ENCODE results near the gene OSM.

Gene OSM

GRCh38 chr22:30232716-30233218, 33.9 kb downstream of the OSM start:
- no peak overlapping the region for H3K4me3 ChIP-seq (replicated peaks; ENCODE audit: low read depth, low read length)
- TF ChIP-seq CTCF (IDR thresholded peaks at IDR 0.05; ENCODE audit: low read depth, low read length, missing control alignments): no peak
- no peak for DNase-seq (ENCODE audit: extremely low read depth, low read depth)

GRCh38 chr22:30230787-30231461, 35.7 kb downstream of the OSM start:
- no peak for DNase-seq (ENCODE audit: extremely low read depth, low read depth)
- H3K4me3 ChIP-seq (replicated peaks; ENCODE audit: low read depth, low read length): no peak overlapping the region
- TF ChIP-seq CTCF (IDR thresholded peaks at IDR 0.05; ENCODE audit: low read depth, low read length, missing control alignments): no peak

GRCh38 chr22:30230330-30230729, 36.3 kb downstream of the OSM start:
- H3K4me3 ChIP-seq (replicated peaks; ENCODE audit: low read depth, low read length): no peak overlapping the region
- no peak for TF ChIP-seq CTCF (IDR thresholded peaks at IDR 0.05; ENCODE audit: low read depth, low read length, missing control alignments)
- DNase-seq (ENCODE audit: extremely low read depth, low read depth): no peak

- no peak for TF ChIP-seq CTCF (IDR thresholded peaks at IDR 0.05; ENCODE audit: low read depth, low read length, missing control alignments)
- no peak for DNase-seq (ENCODE audit: extremely low read depth, low read depth)
- no peak overlapping the region for H3K4me3 ChIP-seq (replicated peaks; ENCODE audit: low read depth, low read length)
Measured at GRCh38 chr22:30228509-30229359, 37.9 kb downstream of the OSM start.

GRCh38 chr22:30227438-30228228, 39.0 kb downstream of the OSM start:
- TF ChIP-seq CTCF (IDR thresholded peaks at IDR 0.05; ENCODE audit: low read depth, low read length, missing control alignments): no peak
- no peak for DNase-seq (ENCODE audit: extremely low read depth, low read depth)
- no peak overlapping the region for H3K4me3 ChIP-seq (replicated peaks; ENCODE audit: low read depth, low read length)

- TF ChIP-seq CTCF (IDR thresholded peaks at IDR 0.05; ENCODE audit: low read depth, low read length, missing control alignments): no peak
- DNase-seq (ENCODE audit: extremely low read depth, low read depth): no peak
Measured at GRCh38 chr22:30226192-30226832, 40.3 kb downstream of the OSM start.

More at GRCh38 chr22:30226192-30226832, 40.3 kb downstream of the OSM start:
- H3K4me3 ChIP-seq (replicated peaks; ENCODE audit: low read depth, low read length): no peak overlapping the region

All from HFF-Myc (cell line).